Adrenal gland (tissue), 5 donors: ENCODE results near the gene HSPA9.

Source experiments
- CTCF ChIP-seq, 6 experiments: fragments of 450-650 bp in 4 of 6; fragments of 200-600 bp in 2 of 6; sonication (generic) in 1 of 6; IDR thresholded peaks; 1 replicate in 5 of 6; 2 replicates in 1 of 6; pipeline versions ENCODE4 v1.5.1 to v1.8.0; 2016 to 2021; ENCODE audit warnings: antibody characterized with exemption in 6 of 6, mild to moderate bottlenecking in 2 of 6, moderate library complexity in 1 of 6
- POLR2A ChIP-seq, 2 donors: fragments of 450-650 bp; IDR thresholded peaks; one replicate each; pipeline ENCODE4 v1.6.1; 2017; ENCODE audit warnings: antibody characterized with exemption in 2 of 2, mild to moderate bottlenecking in 2 of 2, moderate library complexity in 1 of 2
- donor health status: DM: no; HTN: no; CAD: no.

DNA sequence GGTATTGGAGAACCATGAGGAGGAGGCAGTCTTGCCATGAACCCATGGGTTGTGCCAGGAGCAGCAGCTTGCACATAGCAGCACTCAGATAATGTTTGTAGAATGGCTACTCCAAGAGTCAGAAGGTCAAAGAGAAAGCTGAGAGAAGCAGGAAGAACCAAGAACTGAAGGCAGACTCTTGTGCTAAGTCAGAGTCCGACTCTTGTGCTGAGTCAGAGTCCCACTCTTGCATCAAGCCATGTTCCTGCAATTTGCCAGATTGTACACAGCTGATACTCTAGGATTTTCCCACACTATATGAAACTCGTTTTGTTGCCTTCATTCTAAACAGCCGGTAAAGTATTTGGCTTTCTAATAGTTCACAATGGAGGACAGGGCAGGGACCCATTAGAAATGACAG is 26.2 kb upstream of the HSPA9 start:
- TF ChIP-seq CTCF (IDR thresholded peaks at IDR 0.05) (no peak), POLR2A (IDR thresholded peaks at IDR 0.05) (no peak)
